Endothelial cell of umbilical vein (primary cell): Measurements from ENCODE around the gene CYP21A2. TPM values are rescaled to one million over a fixed set of nuclear protein-coding genes. Genes with fewer than 3 reads are reported as not detected.

Experiments
- BruUV-seq: library from RNA; stranded (reverse); fragments of 400-500 nt; replicated peaks from 2 replicates; lab custom pipeline; 2021; lab: Mats Ljungman, UMichigan
- CTCF ChIA-PET: fragments of 300-600, 350-600 bp; sonication (Branson Sonifier 250); formaldehyde crosslinking; loops from one replicate; lab custom pipeline; 2021; ENCODE audit warnings: antibody characterized with exemption, inconsistent platforms; lab: Charles Lee
- POLR2A ChIA-PET: fragments of 300-600, 350-600 bp; sonication (Branson Sonifier 250); formaldehyde crosslinking; loops from one replicate; lab custom pipeline; 2021; ENCODE audit warnings: antibody characterized with exemption, inconsistent platforms; lab: Charles Lee
- DNase-seq: peaks from one replicate; pipeline ENCODE4 v3.0.0-alpha.2; 2011; ENCODE audit warnings: low read depth, low spot score
- FAIRE-seq: peaks from 2 replicates; lab custom pipeline; 2011; peaks lifted over from hg19 to GRCh38; lab: Jason Lieb, UNC
- H2AFZ ChIP-seq: 2 replicates; pipeline ENCODE4 v1.6.0; 2012; ENCODE audit warnings: low read depth, low read length, control low read depth, inconsistent platforms
- H3K27ac ChIP-seq: 2 replicates; pipeline ENCODE4 v1.5.1; 2011; ENCODE audit warnings: low read depth, mild to moderate bottlenecking, control low read depth, low read length, moderate library complexity; ENCODE audit not compliant: insufficient read depth
- H3K27me3 ChIP-seq, 2 experiments: 2 replicates each; pipeline versions ENCODE4 v1.6.0 to v1.6.1; 2011; ENCODE audit warnings: low read length in 2 of 2, mixed read lengths in 1 of 2; ENCODE audit not compliant: control insufficient read depth in 2 of 2, insufficient read depth in 2 of 2
- H3K36me3 ChIP-seq, 2 experiments: 2 replicates in 1 of 2; 3 replicates in 1 of 2; pipeline ENCODE4 v1.5.1; 2011; ENCODE audit warnings: low read length in 2 of 2, mild to moderate bottlenecking in 1 of 2, moderate library complexity in 1 of 2; ENCODE audit not compliant: control insufficient read depth in 2 of 2, insufficient read depth in 2 of 2; ENCODE audit errors: extremely low read depth in 1 of 2
- H3K4me1 ChIP-seq: 3 replicates; pipeline ENCODE4 v1.5.1; 2011; ENCODE audit warnings: mild to moderate bottlenecking, low read length; ENCODE audit not compliant: control insufficient read depth, insufficient read depth; ENCODE audit errors: extremely low read depth
- H3K4me2 ChIP-seq: 2 replicates; pipeline ENCODE4 v1.6.1; 2011; ENCODE audit warnings: low read length, control low read depth, mixed read lengths; ENCODE audit not compliant: insufficient read depth
- H3K4me3 ChIP-seq, 3 experiments: fragments of 200-600 bp in 1 of 3; sonication (generic), shearing (Covaris generic) in 1 of 3; replicated peaks in 1 of 3; 2 replicates each; pipeline ENCODE4 v1.5.1; 2011 to 2016; ENCODE audit warnings: control low read depth in 3 of 3, low read length in 3 of 3, mild to moderate bottlenecking in 2 of 3, inconsistent platforms in 1 of 3, low read depth in 1 of 3, moderate library complexity in 1 of 3; ENCODE audit not compliant: insufficient read depth in 1 of 3
- H3K79me2 ChIP-seq: 2 replicates; pipeline ENCODE4 v1.6.0; 2012; ENCODE audit warnings: low read length, inconsistent platforms; ENCODE audit not compliant: control insufficient read depth, insufficient read depth
- H3K9ac ChIP-seq: replicated peaks from 2 replicates; pipeline ENCODE3; 2011; ENCODE audit warnings: low read length, control low read depth; ENCODE audit not compliant: insufficient read depth; ENCODE audit errors: extremely low read depth
- H3K9me1 ChIP-seq: replicated peaks from 3 replicates; pipeline ENCODE4 v1.6.0; 2011; ENCODE audit warnings: mild to moderate bottlenecking, low read length; ENCODE audit not compliant: control insufficient read depth, insufficient read depth; ENCODE audit errors: extremely low read depth
- H3K9me3 ChIP-seq: replicated peaks from 2 replicates; pipeline ENCODE4 v1.5.1; 2012; ENCODE audit warnings: low read length, inconsistent platforms; ENCODE audit not compliant: control insufficient read depth, insufficient read depth
- H4K20me1 ChIP-seq: replicated peaks from 2 replicates; pipeline ENCODE3; 2011; ENCODE audit warnings: mild to moderate bottlenecking, low read length; ENCODE audit not compliant: control insufficient read depth, insufficient read depth; ENCODE audit errors: extremely low read depth
- EZH2 ChIP-seq: IDR thresholded peaks from 2 replicates; pipeline ENCODE4 v1.6.1; 2012; ENCODE audit warnings: borderline replicate concordance, low read depth, mild to moderate bottlenecking, moderate library complexity, low read length, inconsistent platforms; ENCODE audit not compliant: severe bottlenecking
- FOS ChIP-seq: IDR thresholded peaks from 2 replicates; pipeline ENCODE4 v1.6.1; 2011; ENCODE audit warnings: mild to moderate bottlenecking, low read length, moderate library complexity, borderline replicate concordance; ENCODE audit not compliant: insufficient read depth
- GATA2 ChIP-seq: IDR thresholded peaks from 2 replicates; pipeline ENCODE4 v1.7.0; 2011; ENCODE audit warnings: low read depth, mild to moderate bottlenecking, moderate library complexity, mixed read lengths, low read length; ENCODE audit not compliant: insufficient read length, insufficient read depth
- JUN ChIP-seq: IDR thresholded peaks from 2 replicates; pipeline ENCODE4 v1.6.1; 2011; ENCODE audit warnings: borderline replicate concordance, low read depth; ENCODE audit not compliant: insufficient read length, insufficient read depth
- MYC ChIP-seq: IDR thresholded peaks from one replicate; pipeline ENCODE4 v1.6.1; 2011; ENCODE audit warnings: mild to moderate bottlenecking, low read depth, low read length
- POLR2A ChIP-seq: IDR thresholded peaks from 2 replicates; pipeline ENCODE4 v1.6.1; 2012; ENCODE audit warnings: low read depth, mild to moderate bottlenecking, control low read depth, low read length
- POLR2AphosphoS5 ChIP-seq: IDR thresholded peaks from 2 replicates; pipeline ENCODE4 v1.6.1; 2012; ENCODE audit warnings: low read depth, mild to moderate bottlenecking, control low read depth, low read length, moderate library complexity; ENCODE audit not compliant: insufficient read depth
- dilution Hi-C: fragments of 300-500 bp; cut with MboI; formaldehyde crosslinking; loops from one replicate; pipeline ENCODE4 v1.15.0; 2019; ENCODE audit warnings: low sequenced_read_pairs; ENCODE audit not compliant: extremely low pct_ligation_motif_present
- intact Hi-C: fragments of 100-400 bp; cut with micrococcal nuclease; formaldehyde crosslinking; loops from one replicate; pipeline ENCODE4 v1.10.0; 2022
- polyA plus RNA-seq, 4 experiments: library from polyadenylated mRNA; depleted of rRNA in 3 of 4; stranded (reverse) in 3 of 4; unstranded in 1 of 4; fragments of >200 nt; gene quantifications; 2 replicates each; pipeline versions ENCODE4 v1.2.1 to v1.2.3, GENCODE V29; 2011 to 2012; ENCODE audit warnings: missing spikeins in 1 of 4
- total RNA-seq: library from RNA; stranded (reverse); gene quantifications from 2 replicates; pipeline ENCODE4 v1.2.3, GENCODE V29; 2021
- TF ChIP-seq, protein P1 (sequence below): IDR thresholded peaks from 2 replicates; pipeline ENCODE4 v1.6.1; 2011; ENCODE audit not compliant: insufficient read depth, insufficient read length
- TF ChIP-seq, protein P2 (sequence below), 2 donors: IDR thresholded peaks; 1 replicate in 1 of 2; 2 replicates in 1 of 2; pipeline ENCODE4 v1.5.1; 2011; ENCODE audit warnings: low read length in 2 of 2, mild to moderate bottlenecking in 2 of 2, moderate library complexity in 2 of 2, control low read depth in 1 of 2, inconsistent platforms in 1 of 2, low read depth in 1 of 2; ENCODE audit not compliant: insufficient read depth in 1 of 2; ENCODE audit errors: extremely low read depth in 1 of 2

The CYP21A2 gene
- total and polyA plus RNA-seq, 2 donors (not counting 3 experiments of a cell fraction or from before 2014, with no cell fraction given): 0.22 to 0.46 TPM

DNA sequence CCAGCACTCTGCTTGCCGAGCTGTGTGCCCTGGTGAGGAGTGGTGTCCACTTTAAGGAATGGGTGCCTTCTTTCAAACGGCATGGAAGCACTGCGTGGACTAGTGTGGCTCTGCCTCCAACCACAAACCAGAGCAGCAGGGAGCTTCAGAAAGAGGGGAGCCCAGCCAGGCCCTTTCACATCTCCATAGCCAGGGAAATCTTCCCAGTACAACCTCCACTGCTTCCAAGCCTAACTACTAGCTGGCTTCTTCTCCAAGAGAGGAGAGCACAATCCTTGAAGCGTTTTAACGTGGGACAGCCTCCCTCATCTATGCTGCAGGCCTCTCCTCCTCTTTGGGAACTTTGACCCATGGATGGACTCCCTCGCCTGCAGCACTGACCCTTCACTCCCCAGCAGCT is 44.3 kb downstream of the CYP21A2 start:
- Histone ChIP-seq H3K4me1 (no peaks in the 10 kb centered on the region), H3K79me2 (no peaks in the 10 kb centered on the region), H3K27me3 (peaks cover 4 to 8% of the 10 kb centered on the region in 2 experiments), H3K4me3 (no peak overlapping the region), H3K36me3 (no peaks in the 10 kb centered on the region), H3K9me3 (no peaks in the 10 kb centered on the region), H2AFZ (no peak overlapping the region), H4K20me1 (no peaks in the 10 kb centered on the region), H3K9ac (no peak overlapping the region), H3K9me1 (no peaks in the 10 kb centered on the region), H3K27ac (no peak overlapping the region), H3K4me2 (no peak overlapping the region)
- FAIRE-seq (no peak), DNase-seq (no peak)
- no peak for TF ChIP-seq EZH2
- TF ChIP-seq POLR2AphosphoS5: no peak
- ChIA-PET CTCF (interaction anchor here (1.2 to 1.3 kb wide), 2 partner anchors 10 to 11 kb away, joined by 3 to 4 read pairs; no protein-coding TSS in a partner anchor), POLR2A (no interaction called here)
- dilution Hi-C loops: no loop called here
- intact Hi-C loops: no loop called here
- BruUV-seq: no TSS peak

DNA sequence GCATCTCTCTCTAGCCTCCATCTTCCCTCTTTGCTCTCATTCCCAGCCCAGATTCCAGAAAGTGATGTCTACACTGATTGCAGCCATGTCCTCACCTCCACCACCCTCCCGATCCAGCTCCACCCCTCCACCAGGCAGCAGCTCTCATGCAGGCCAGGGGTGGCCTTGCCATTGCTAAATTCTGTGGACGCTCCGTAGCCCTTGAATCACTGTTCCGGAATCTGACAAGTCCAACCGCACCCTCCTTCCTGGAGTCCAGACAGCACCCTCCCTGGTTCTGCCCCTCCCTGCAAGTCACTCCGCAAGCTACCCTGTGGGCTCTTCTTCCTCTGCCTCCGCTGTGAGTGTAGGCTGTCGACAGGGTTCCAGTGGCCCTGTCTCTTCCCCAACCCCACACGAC is 44.7 kb downstream of the CYP21A2 start:
- H3K79me2 ChIP-seq: no peaks in the 10 kb centered on the region
- POLR2A ChIA-PET: no interaction called here
- CTCF ChIA-PET: interaction anchor here (1.2 to 1.3 kb wide), 2 partner anchors 10 to 11 kb away, joined by 3 to 4 read pairs; no protein-coding TSS in a partner anchor
- H2AFZ ChIP-seq: no peak overlapping the region
- no peaks in the 10 kb centered on the region for H3K9me1 ChIP-seq
- FAIRE-seq (no peak), DNase-seq (no peak)
- no peak overlapping the region for H3K9ac ChIP-seq
- H3K27me3 ChIP-seq: peaks cover 4 to 8% of the 10 kb centered on the region in 2 experiments
- TF ChIP-seq MYC (no peak), JUN (no peak), FOS (no peak), POLR2A (no peak), EZH2 (no peak), POLR2AphosphoS5 (no peak), GATA2 (no peak)
- TF ChIP-seq, protein P1, sequence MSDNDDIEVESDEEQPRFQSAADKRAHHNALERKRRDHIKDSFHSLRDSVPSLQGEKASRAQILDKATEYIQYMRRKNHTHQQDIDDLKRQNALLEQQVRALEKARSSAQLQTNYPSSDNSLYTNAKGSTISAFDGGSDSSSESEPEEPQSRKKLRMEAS: no peak
- TF ChIP-seq, protein P2, sequence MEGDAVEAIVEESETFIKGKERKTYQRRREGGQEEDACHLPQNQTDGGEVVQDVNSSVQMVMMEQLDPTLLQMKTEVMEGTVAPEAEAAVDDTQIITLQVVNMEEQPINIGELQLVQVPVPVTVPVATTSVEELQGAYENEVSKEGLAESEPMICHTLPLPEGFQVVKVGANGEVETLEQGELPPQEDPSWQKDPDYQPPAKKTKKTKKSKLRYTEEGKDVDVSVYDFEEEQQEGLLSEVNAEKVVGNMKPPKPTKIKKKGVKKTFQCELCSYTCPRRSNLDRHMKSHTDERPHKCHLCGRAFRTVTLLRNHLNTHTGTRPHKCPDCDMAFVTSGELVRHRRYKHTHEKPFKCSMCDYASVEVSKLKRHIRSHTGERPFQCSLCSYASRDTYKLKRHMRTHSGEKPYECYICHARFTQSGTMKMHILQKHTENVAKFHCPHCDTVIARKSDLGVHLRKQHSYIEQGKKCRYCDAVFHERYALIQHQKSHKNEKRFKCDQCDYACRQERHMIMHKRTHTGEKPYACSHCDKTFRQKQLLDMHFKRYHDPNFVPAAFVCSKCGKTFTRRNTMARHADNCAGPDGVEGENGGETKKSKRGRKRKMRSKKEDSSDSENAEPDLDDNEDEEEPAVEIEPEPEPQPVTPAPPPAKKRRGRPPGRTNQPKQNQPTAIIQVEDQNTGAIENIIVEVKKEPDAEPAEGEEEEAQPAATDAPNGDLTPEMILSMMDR (IDR thresholded peaks at IDR 0.05; ENCODE audit: extremely low read depth in 1 of 2, insufficient read depth in 1 of 2, low read depth in 1 of 2, low read length in 2 of 2): no peak
- H3K4me2 ChIP-seq: no peak overlapping the region
- no peaks in the 10 kb centered on the region for H3K9me3 ChIP-seq
- no peaks in the 10 kb centered on the region for H4K20me1 ChIP-seq
- BruUV-seq: no TSS peak
- no peaks in the 10 kb centered on the region for H3K4me1 ChIP-seq
- dilution Hi-C loops: no loop called here
- H3K36me3 ChIP-seq: no peaks in the 10 kb centered on the region
- no peak overlapping the region for H3K27ac ChIP-seq
- no peak overlapping the region for H3K4me3 ChIP-seq
- intact Hi-C loops: no loop called here
